HuH-7 (cell line): Measurements from ENCODE around the gene OLFML2A.
"Not testable (repeated sequence)": the region's sequence is repeated elsewhere in the genome, so short reads cannot be mapped to it uniquely, and the experiment has no call there.

Source experiments
- DNase-seq: peaks from one replicate; pipeline ENCODE4 v3.0.0; 2011; ENCODE audit warnings: low spot score

OLFML2A gene

GRCh38 chr9:124828489-124829333, 51.8 kb downstream of the OLFML2A start:
- DNase-seq = no peak

GRCh38 chr9:124829334-124829669, 52.4 kb downstream of the OLFML2A start:
- no peak for DNase-seq

GRCh38 chr9:124830593-124830992, 53.7 kb downstream of the OLFML2A start:
- DNase-seq = no peak

DNA sequence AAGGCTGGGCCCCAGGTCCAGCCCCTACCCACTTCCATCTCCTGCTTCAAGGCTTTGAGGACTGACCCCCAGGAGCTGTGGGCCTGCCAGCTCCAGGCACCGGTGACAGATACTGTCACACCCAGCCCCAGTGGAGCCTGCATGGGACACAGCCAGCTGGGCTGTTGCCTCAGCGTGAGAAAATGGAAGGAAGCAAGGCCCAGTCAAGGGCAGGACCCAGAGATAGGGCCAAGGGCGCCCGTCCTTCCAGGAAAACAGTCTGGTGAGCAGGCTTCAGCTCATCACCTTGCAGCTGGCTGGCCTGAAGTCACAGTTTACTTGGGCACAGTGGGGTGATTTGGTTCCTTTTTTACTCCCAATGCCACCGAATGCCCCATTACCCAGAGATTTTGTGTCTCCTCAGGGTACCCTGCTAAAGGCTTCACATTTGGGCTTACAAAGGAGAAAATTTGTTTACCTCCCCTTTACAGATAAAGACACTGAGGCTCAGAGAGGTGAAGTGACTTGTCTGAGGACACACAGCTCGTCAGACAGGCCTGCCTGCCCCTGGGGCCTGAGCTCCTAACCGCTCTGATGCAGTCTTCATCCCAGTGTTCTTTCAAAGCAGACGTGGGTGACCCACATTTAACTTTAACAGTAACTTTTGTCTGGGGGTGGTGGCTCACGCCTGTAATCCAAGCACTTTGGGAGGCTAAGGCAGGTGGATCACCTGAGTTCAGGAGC, 54.9 kb downstream of the OLFML2A start:
- no peak for DNase-seq

DNA sequence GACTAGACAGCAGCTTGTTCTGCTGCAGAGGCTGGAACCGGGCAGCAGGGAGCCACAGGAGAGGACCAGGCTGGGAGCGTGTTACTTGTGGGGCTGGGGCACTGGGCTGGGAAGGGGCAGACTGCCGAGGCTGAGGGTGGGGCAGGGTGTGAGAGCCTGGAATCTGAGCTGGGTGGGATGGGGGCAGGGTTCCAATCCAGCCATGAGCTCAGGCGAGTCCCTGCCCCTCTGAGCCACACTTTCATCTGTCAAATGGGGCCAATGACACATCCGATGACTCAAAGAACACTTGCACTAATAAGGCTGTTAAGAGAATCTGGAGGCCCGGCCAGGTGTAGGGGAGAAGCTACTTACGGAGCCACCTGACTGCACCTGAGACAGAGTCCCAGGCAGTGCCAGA, 57.7 kb downstream of the OLFML2A start:
- DNase-seq = no peak

DNA sequence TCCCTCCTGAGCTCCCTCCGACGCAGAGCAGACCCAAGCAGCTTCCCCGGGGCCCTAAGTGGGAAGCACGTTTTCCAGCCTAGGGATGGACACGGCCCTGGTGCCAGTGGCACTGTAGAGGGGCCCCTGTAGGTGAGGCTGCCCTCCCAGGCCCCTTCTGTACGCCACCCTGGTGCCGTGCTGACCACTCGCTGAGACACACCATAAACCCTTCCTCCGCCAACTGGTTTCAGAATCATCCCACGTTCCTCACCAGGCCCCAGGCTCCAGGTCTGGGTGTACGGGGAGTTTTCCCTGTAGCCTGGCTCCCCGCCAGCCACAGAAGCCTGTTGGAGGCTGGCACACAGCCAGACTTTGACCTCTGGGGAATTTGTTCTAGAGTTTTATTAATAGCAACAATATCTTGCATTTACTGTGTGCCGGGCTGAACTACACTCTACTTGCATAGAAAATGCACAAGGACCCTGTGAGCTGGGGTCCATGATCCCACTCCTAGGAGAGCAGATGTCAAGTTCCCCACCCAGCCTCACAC, 58.2 kb downstream of the OLFML2A start:
- peak; percentile 54 for DNase-seq

GRCh38 chr9:124838132-124838531, 61.2 kb downstream of the OLFML2A start:
- not testable (repeated sequence) for DNase-seq

DNA sequence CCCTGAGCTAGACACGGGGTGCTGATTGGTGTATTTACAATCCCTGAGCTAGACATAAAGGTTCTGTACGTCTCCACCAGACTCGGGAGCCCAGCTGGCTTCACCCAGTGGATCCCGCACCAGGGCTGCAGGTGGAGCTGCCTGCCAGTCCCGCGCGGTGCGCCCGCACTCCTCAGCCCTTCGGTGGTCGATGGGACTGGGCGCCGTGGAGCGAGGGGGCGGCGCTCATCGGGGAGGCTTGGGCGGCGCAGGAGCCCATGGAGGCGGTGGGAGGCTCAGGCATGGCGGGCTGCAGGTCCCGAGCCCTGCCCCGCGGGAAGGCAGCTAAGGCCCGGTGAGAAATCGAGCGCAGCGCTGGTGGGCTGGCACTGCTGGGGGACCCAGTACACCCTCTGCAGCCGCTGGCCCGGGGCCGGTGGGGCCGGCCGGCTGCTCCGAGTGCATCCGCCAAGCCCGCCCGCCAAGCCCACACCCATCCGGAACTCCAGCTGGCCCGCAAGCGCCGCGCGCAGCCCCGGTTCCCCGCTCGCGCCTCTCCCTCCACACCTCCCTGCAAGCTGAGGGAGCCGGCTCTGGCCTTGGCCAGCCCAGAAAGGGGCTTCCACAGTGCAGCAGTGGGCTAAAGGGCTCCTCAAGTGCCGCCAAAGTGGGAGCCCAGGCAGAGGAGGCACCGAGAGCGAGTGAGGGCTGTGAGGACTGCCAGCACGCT, 61.8 kb downstream of the OLFML2A start:
- not testable (repeated sequence) for DNase-seq

DNA sequence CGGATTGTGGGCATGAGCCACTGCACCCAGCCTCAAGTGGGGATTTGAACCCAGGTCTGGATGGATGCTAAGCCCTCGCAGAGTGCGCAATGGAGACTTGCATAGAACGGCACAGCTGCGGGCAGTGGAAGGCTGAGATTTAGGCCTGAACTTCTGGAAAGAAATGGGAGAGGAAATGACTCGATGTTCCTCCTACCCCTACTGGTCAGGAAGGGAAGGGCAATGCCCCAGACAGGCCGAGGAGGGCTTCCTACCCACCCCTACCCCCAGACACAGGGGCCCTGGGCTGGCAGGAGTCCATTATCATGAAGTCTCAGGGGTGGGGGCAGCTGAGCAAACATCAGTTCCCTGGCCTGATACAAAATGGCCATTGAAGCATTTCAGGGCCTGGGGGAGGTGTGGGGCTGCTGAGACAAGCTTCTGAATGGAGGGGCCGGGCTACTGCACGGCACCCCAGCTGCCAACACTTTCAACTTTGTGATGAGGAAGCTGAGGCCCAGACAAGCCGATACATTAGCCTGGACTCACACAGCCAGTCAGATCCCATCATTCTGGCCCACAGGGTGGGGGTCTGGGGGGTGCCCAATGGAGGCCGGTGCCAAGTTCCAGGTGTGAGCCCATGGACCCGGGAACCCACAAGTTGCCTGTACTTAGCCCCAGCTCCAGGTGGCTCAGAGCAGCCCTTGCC, 62.8 kb downstream of the OLFML2A start:
- peak; percentile 78 for DNase-seq

DNA sequence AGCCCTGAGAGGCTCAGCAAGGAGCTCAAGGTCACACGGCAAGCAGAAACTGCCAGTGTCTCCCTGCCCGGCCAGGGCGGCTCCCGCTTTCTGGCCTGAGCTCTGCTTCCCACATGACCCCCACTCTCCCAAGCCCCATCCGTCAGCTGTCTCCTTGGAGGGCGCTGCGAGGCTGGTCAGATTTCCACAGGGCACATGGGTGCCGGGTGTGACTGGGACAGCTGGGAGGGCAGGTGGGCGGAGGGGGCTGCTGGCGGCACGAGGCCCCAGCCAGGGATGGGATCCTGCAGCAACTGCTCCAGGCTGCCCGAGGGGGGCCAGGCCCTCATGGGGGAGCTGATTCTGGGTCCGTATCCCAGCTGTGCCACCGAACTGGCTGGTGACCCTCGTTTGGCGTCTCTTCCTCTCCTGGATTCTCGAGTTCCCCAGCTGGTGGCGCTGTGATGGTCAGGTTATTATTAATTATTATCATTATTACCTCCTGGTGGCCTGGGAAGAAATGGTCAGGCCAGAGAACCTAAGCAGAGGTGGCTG, 63.4 kb downstream of the OLFML2A start:
- DNase-seq = no peak

DNA sequence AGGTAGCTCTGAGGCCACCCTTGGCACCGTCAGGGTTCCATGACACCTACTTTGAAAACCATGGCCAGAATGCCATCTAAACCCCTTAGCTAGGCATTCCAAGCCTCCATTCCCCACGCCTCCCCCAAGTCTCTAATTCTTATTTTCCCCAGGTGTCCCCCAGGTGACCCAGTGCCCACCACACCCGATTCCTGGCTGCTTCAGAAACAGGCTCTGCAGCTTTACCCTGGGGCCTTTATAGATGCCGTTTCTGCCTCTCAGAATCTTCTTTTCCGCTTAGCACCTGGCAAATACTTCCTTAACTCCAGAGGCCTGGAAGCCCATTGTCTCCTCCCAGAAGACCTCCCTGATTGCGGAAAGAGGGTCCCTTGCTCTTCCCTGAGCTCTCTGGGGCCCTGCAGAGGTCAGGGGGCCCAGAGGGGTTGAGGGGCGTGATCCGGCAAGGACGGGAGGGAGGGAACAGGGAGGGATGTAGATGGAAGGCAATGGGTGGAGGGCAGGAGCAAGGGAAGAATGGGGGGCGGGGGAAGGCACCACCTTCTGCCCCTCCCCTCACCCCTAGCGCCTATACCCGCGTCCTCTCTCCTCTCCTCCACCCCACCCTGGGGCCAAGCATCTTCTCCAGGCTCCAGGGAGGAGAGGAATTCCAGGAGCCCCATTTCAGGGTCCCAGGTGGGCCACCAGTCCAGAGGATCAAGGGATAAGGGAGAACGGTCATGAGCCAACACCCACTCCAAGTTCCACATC, 64.3 kb downstream of the OLFML2A start:
- no peak for DNase-seq

- no peak for DNase-seq
Measured at GRCh38 chr9:124843456-124844034, 66.6 kb downstream of the OLFML2A start.

DNA sequence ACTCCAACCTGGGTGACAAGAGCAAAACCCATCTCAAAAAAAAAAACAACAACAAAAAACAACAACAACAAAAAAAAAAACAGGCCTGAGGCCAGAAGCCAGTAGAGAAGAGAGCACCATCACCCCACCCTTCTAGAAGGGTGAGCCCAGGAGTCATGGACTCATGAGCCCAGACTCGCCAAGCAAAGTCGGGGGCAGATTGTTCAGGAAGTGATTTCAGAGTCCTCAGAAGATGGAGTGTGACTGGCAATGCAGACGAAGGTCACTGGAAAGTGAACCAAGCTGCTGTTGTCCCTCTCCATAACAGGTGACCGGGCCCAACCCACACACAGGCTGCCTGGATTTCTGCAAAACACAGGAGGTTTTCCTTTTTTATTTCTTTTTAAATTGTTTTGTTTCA, 67.4 kb downstream of the OLFML2A start:
- no peak for DNase-seq

- DNase-seq = not testable (repeated sequence)
Measured at GRCh38 chr9:124846467-124846866, 69.5 kb downstream of the OLFML2A start.

DNA sequence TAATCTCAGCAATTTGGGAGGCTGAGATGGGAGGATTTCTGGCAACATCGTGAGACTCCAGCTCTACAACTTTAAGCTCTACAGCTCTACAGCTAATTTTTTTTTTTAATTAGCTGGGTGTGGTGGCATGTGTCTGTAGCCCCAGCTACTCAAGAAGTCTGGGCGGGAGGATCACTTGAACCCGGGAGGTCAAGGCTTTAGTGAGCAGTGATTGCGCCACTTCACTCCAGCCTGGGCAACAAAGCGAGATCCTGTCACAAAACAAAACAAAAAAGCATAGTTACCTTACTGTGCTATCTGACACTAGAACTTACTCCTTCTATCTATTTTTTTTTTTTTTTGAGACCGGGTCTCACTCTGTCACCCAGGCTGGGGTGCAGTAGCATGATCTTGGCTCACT, 70.0 kb downstream of the OLFML2A start:
- no peak for DNase-seq

DNA sequence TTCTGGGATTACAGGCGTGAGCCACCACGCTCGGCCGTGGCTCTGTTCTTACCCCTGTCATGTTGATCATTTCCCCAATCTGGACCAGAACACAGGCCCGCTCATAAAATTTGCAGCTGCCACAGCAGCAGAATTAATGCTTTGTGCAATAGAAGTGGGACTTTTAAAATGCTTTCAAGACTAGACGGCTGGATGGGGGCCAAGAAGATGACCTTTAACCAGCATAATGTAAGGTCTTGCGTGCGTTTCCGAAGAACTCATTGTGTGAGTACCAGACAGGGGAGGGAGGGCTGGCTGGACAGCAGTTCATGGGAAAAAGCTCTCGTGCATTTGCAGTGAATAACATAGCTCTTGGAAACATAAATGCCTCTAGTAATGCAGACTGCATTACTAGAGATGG, 72.9 kb downstream of the OLFML2A start:
- no peak for DNase-seq

DNA sequence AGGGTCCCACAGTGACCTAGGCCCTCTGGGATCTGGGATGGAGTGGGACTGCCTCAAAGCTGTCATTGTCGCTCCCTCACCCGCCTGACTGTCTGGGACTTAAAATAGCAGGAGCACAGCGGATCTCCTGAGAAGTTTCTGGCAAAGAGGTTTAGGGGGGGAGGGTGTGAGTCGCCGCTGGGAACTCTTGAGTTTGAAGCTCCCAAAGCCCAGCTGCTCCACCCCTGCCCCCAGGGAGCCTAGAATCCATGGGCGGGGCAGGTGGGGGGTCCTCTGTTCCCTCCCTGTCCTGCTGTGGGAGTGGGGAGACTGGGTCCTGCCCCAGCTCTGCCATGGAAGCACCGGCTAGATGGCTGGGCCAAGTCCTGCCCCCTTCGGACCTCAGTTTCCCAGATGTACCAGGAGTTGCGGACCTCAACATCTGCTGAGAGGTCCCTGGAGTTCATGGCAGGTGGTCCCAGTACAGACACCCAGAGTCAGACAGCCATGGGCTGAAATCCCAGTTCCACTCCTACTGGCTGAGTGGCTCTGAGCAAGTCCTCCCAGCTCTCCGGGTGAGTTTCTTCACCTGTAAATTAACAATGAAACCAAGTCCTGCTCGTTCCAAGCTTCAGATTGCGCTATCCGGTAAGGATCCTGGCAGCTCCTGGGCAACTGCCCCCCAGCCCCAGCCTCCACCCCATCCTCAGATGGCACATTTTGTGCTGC, 75.3 kb downstream of the OLFML2A start:
- no peak for DNase-seq

DNA sequence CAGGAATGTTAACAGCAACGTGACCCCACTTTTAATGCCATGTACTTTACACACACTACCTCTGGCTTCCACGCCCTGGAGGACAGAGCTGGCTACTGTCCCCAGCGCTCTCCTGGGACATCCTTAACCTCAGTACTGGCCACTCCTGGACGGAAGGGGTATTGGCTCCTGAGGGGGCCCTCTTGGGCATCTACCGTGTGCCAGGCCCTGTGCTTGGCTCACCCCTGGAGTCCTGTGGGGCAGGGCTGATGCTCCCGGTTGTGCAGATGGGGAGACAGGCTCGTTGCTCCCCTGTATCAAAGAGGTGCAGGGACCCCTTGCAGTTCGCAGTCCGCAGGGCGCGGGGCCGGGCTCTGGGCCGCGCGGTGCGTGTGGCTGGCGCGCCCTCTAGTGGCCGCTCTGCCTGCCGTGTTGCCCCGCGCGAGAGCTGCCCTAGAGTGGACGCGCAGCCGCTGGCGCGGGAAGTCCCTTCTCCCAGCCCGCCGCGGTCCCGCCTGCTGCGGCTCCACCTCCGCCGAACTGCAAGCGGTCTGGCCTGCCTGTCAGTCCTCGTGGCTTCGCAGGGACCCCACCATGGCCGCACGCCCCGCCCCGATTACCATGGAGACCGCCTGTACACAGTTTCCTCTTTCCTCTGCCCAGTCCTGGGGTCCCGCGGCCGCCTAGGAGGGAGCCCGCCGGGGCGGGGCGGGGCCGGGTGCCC, 76.0 kb downstream of the OLFML2A start, which contains the start of gene WDR38:
Gene WDR38 (plus strand): TSS at position 632 of the 703 bp plus-strand sequence. CDS start 72 bp downstream, outside the sequence.
- DNase-seq = peak; percentile 98

- no peak for DNase-seq
Measured at GRCh38 chr9:124853605-124854143, 76.7 kb downstream of the OLFML2A start.
